ENCODE measurements around the gene AGTRAP.

The AGTRAP gene

GRCh38 chr1:11704194-11704529, 31.8 kb upstream of the AGTRAP start:
- Histone ChIP-seq H3K36me3 (ENCODE audit: insufficient read depth, low read length) (no peaks in the 10 kb centered on the region), H3K27ac (no peak overlapping the region), H3K9ac (ENCODE audit: insufficient read length) (no peak overlapping the region), H3K4me3 (no peak overlapping the region), H3K9me3 (ENCODE audit: low read depth, low read length) (no peaks in the 10 kb centered on the region)
- TF ChIP-seq EZH2 (IDR thresholded peaks at IDR 0.05) (no peak), POLR2AphosphoS5 (IDR thresholded peaks at IDR 0.05; ENCODE audit: borderline replicate concordance, low read depth, low read length) (no peak), FOXP2 (optimal IDR thresholded peaks at IDR 0.05; ENCODE audit: control extremely low read depth, extremely low read length, insufficient read depth) (no peak)
- DNase-seq (ENCODE audit: low read depth, low spot score), result no peak

DNA sequence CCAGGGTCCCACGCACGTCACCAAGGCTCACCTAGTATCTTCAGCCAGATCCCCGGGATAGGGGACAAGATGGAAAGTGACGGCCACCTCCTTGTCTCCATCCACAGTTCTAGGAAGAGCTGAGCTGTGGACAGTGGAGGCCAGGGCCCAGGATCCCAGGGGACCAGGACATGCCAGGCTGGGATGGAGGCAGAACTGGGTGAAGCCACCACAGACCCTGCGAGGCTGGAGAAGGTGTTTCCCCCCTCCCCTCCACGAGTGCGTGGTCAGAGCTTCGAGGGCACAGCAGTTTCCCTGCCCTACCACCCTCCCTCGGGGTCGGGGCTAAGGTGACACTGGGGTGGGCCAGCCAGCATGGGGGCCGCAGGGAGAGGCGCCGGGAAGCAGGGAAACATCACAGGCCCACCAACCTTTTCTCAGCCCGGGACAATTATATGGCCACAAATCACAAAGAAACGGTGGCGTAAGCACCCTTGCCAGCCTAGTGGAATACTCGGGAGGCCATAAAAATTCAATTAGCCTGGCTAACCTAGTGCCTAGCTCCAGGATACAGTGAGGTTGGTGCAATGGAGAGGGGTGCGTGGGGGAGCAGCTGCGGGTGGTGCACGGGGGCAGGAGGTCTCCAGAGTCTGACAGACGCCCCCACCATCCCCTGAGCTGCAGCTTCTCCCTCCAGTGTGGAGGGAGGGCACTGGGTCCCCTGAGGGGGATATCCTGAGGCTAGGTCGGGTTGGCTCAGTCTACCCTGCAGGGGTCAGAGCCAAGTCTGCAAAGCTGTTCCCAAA, 31.1 kb upstream of the AGTRAP start:
- TF ChIP-seq POLR2AphosphoS5 (IDR thresholded peaks at IDR 0.05; ENCODE audit: borderline replicate concordance, low read depth, low read length), result no peak
- TF ChIP-seq EZH2 (IDR thresholded peaks at IDR 0.05), result no peak
- TF ChIP-seq FOXP2 (optimal IDR thresholded peaks at IDR 0.05; ENCODE audit: control extremely low read depth, extremely low read length, insufficient read depth), result no peak
- no peak overlapping the region for H3K9ac ChIP-seq (ENCODE audit: insufficient read length)
- no peaks in the 10 kb centered on the region for H3K9me3 ChIP-seq (ENCODE audit: low read depth, low read length)
- no peak for DNase-seq (ENCODE audit: low read depth, low spot score)
- H3K4me3 ChIP-seq, result no peak overlapping the region
- H3K27ac ChIP-seq, result no peak overlapping the region
- no peaks in the 10 kb centered on the region for H3K36me3 ChIP-seq (ENCODE audit: insufficient read depth, low read length)

- no peak overlapping the region for H3K4me3 ChIP-seq
- no peak overlapping the region for H3K27ac ChIP-seq
- TF ChIP-seq EZH2 (IDR thresholded peaks at IDR 0.05) (no peak), FOXP2 (optimal IDR thresholded peaks at IDR 0.05; ENCODE audit: control extremely low read depth, extremely low read length, insufficient read depth) (no peak), POLR2AphosphoS5 (IDR thresholded peaks at IDR 0.05; ENCODE audit: borderline replicate concordance, low read depth, low read length) (no peak)
- no peak for DNase-seq (ENCODE audit: low read depth, low spot score)
- H3K9ac ChIP-seq (ENCODE audit: insufficient read length), result no peak overlapping the region
- no peaks in the 10 kb centered on the region for H3K36me3 ChIP-seq (ENCODE audit: insufficient read depth, low read length)
- H3K9me3 ChIP-seq (ENCODE audit: low read depth, low read length), result no peaks in the 10 kb centered on the region
Observed at GRCh38 chr1:11705596-11705995, 30.3 kb upstream of the AGTRAP start.

DNA sequence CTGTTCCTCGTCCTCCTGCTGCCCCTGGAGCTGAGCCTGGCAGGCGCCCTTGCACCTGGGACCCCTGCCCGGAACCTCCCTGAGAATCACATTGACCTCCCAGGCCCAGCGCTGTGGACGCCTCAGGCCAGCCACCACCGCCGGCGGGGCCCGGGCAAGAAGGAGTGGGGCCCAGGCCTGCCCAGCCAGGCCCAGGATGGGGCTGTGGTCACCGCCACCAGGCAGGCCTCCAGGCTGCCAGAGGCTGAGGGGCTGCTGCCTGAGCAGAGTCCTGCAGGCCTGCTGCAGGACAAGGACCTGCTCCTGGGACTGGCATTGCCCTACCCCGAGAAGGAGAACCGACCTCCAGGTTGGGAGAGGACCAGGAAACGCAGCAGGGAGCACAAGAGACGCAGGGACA, 29.6 kb upstream of the AGTRAP start:
- H3K36me3 ChIP-seq (ENCODE audit: insufficient read depth, low read length), result no peaks in the 10 kb centered on the region
- TF ChIP-seq EZH2 (IDR thresholded peaks at IDR 0.05) (no peak), FOXP2 (optimal IDR thresholded peaks at IDR 0.05; ENCODE audit: control extremely low read depth, extremely low read length, insufficient read depth) (no peak), POLR2AphosphoS5 (IDR thresholded peaks at IDR 0.05; ENCODE audit: borderline replicate concordance, low read depth, low read length) (no peak)
- no peak overlapping the region for H3K4me3 ChIP-seq
- H3K27ac ChIP-seq, result no peak overlapping the region
- DNase-seq (ENCODE audit: low read depth, low spot score), result no peak
- no peaks in the 10 kb centered on the region for H3K9me3 ChIP-seq (ENCODE audit: low read depth, low read length)
- no peak overlapping the region for H3K9ac ChIP-seq (ENCODE audit: insufficient read length)

DNA sequence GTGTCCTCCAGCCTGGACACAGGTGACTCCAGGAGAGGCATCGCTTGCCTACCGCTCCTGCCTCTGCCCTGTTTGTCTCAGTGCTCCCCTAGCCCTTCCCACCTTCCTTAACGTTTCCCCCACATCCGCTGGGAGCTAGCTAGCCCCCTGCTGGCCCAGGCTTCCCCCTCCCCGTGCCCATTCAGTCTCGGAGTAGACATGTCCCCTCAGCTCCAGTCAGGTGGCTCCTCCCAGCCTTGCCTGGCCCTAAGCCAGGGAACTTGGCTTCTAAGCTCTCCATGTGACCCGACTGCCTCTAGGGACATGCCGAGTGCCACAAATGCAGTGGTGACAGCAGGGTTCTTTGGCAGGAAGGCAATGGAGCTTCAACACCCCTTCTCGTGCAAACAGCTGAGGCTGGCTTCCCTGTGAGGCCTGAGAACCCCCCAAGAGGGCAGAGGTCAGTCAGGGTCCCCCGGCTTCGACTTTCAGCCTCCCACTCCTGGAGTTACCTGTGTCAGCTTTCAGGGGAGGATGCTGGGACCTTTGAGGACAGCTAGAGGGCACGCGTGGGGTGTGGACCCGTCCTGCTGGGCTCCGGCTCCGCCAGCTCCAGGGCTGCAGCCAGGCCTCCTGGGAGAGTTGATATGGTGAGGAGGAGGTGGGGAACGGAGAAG, 28.2 kb upstream of the AGTRAP start:
- H3K4me3 ChIP-seq, result no peak overlapping the region
- no peak for DNase-seq (ENCODE audit: low read depth, low spot score)
- no peak overlapping the region for H3K9ac ChIP-seq (ENCODE audit: insufficient read length)
- no peak for TF ChIP-seq POLR2AphosphoS5 (IDR thresholded peaks at IDR 0.05; ENCODE audit: borderline replicate concordance, low read depth, low read length)
- no peak for TF ChIP-seq FOXP2 (optimal IDR thresholded peaks at IDR 0.05; ENCODE audit: control extremely low read depth, extremely low read length, insufficient read depth)
- TF ChIP-seq EZH2 (IDR thresholded peaks at IDR 0.05), result no peak
- H3K36me3 ChIP-seq (ENCODE audit: insufficient read depth, low read length), result no peaks in the 10 kb centered on the region
- H3K9me3 ChIP-seq (ENCODE audit: low read depth, low read length), result no peaks in the 10 kb centered on the region
- no peak overlapping the region for H3K27ac ChIP-seq

DNA sequence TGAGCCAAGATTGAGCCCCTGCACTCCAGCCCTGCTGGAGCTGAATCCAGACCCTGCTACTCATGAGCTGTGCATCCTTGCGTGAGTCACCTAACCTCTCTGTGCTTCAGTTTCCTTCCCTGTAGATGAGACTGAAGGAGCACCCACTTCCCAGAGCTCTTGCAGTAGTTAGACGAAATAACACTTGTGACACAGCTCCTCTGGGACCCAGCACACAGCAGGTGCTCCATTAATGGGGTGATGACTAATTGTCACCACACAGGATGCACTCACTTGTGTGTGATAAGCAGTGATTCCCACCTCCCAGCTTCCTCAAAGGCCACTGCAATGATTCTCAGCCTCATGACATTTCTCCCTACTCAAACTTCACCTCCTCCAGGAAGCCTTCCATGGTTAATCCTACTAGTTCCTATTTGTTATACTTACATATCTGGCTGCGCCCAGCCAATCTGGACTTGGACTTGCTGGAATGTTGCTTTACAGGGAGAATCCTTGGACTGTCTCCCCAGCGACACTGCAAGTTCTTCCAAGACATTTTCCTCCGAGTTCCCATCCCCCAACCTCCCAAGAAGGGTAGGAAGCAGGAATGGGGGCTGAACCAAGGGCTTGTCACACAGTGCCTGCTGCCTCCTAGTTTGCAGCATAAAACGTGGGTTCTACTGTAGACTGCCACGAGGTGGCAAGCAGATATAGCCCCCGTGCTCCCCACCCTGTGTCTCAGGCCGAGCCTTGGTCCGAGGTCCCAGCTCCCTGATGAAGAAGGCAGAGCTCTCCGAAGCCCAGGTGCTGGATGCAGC, 27.2 kb upstream of the AGTRAP start:
- no peak overlapping the region for H3K4me3 ChIP-seq
- no peaks in the 10 kb centered on the region for H3K9me3 ChIP-seq (ENCODE audit: low read depth, low read length)
- no peaks in the 10 kb centered on the region for H3K36me3 ChIP-seq (ENCODE audit: insufficient read depth, low read length)
- no peak for TF ChIP-seq EZH2 (IDR thresholded peaks at IDR 0.05)
- no peak for TF ChIP-seq FOXP2 (optimal IDR thresholded peaks at IDR 0.05; ENCODE audit: control extremely low read depth, extremely low read length, insufficient read depth)
- no peak for TF ChIP-seq POLR2AphosphoS5 (IDR thresholded peaks at IDR 0.05; ENCODE audit: borderline replicate concordance, low read depth, low read length)
- no peak for DNase-seq (ENCODE audit: low read depth, low spot score)
- H3K9ac ChIP-seq (ENCODE audit: insufficient read length), result no peak overlapping the region
- no peak overlapping the region for H3K27ac ChIP-seq

GRCh38 chr1:11711490-11711889, 24.4 kb upstream of the AGTRAP start:
- Histone ChIP-seq H3K4me3 (no peak overlapping the region), H3K36me3 (ENCODE audit: insufficient read depth, low read length) (no peaks in the 10 kb centered on the region), H3K9me3 (ENCODE audit: low read depth, low read length) (no peaks in the 10 kb centered on the region), H3K9ac (ENCODE audit: insufficient read length) (no peak overlapping the region), H3K27ac (no peak overlapping the region)
- TF ChIP-seq FOXP2 (optimal IDR thresholded peaks at IDR 0.05; ENCODE audit: control extremely low read depth, extremely low read length, insufficient read depth) (no peak), EZH2 (IDR thresholded peaks at IDR 0.05) (no peak), POLR2AphosphoS5 (IDR thresholded peaks at IDR 0.05; ENCODE audit: borderline replicate concordance, low read depth, low read length) (no peak)
- DNase-seq (ENCODE audit: low read depth, low spot score), result no peak

DNA sequence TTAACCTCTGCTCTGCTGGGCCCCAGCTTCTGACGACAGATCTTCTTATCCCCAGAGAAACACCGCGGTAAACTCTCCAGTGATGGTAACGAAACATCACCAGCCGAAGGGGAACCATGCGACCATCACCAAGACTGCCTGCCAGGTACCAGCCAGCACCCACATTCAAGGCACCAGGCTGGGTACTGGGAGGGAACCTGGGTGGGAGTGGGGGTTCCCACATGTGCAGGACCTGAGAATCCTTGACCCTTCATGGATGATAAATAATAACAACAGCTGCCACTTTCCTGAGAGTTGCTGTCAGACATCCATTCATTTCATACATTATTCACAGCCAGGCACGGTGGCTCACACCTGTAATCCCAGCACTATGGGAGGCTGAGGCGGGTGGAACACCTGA, 23.7 kb upstream of the AGTRAP start:
- H3K9me3 ChIP-seq (ENCODE audit: low read depth, low read length), result no peaks in the 10 kb centered on the region
- no peak for TF ChIP-seq POLR2AphosphoS5 (IDR thresholded peaks at IDR 0.05; ENCODE audit: borderline replicate concordance, low read depth, low read length)
- no peak for TF ChIP-seq EZH2 (IDR thresholded peaks at IDR 0.05)
- no peak for TF ChIP-seq FOXP2 (optimal IDR thresholded peaks at IDR 0.05; ENCODE audit: control extremely low read depth, extremely low read length, insufficient read depth)

More for the DNA sequence above, 23.7 kb upstream of the AGTRAP start:
- DNase-seq (ENCODE audit: low read depth, low spot score), result no peak
- no peak overlapping the region for H3K9ac ChIP-seq (ENCODE audit: insufficient read length)
- H3K27ac ChIP-seq, result no peak overlapping the region
- no peaks in the 10 kb centered on the region for H3K36me3 ChIP-seq (ENCODE audit: insufficient read depth, low read length)
- H3K4me3 ChIP-seq, result no peak overlapping the region
